Measurements from ENCODE around the gene COX7B2. TPM values are rescaled to one million over a fixed set of nuclear protein-coding genes. Genes with fewer than 3 reads are reported as not detected.

COX7B2 gene, protein sequence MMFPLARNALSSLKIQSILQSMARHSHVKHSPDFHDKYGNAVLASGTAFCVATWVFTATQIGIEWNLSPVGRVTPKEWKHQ
- 1 to 10 TPM in 1 of 2 donors, not detected in 1; 5.8 TPM for total RNA-seq

DNA sequence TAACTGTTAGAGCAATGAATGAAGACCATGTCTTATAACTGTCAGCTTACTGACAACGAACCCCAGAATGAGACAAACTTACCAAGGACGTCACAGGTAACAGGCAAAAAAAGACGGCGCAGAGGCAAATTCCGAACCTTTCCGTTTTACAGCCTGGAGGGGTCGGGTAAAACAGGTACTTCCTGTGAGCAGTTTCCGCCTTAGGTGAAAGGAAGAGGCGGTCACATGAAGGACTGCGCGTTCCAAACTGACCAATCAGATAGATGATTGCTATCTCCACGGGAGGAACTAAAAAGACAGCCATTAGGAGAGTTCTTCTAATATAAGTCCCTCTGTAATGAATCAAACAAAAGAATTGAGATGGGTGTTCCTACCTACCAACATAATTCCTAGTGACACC, at the start of gene COX7B2:
Gene COX7B2 (minus strand): TSS at position 168 of the 400 bp plus-strand sequence. CDS start 174,053 bp downstream, outside the sequence.
- H3K27ac ChIP-seq = no peak within 1 kb of the TSS
- no peaks in the 10 kb centered on the region for H3K27me3 ChIP-seq (replicated peaks; ENCODE audit: insufficient read depth)
- WGBS = 93% methylated on average over 12 of the region's 12 CpGs
- H3K4me1 ChIP-seq (replicated peaks) = no peaks in the 10 kb centered on the region
- TF ChIP-seq POLR2AphosphoS5 (IDR thresholded peaks at IDR 0.05) (no peak), POLR2A (IDR thresholded peaks at IDR 0.05) (no peak)
- TF ChIP-seq, protein P1, sequence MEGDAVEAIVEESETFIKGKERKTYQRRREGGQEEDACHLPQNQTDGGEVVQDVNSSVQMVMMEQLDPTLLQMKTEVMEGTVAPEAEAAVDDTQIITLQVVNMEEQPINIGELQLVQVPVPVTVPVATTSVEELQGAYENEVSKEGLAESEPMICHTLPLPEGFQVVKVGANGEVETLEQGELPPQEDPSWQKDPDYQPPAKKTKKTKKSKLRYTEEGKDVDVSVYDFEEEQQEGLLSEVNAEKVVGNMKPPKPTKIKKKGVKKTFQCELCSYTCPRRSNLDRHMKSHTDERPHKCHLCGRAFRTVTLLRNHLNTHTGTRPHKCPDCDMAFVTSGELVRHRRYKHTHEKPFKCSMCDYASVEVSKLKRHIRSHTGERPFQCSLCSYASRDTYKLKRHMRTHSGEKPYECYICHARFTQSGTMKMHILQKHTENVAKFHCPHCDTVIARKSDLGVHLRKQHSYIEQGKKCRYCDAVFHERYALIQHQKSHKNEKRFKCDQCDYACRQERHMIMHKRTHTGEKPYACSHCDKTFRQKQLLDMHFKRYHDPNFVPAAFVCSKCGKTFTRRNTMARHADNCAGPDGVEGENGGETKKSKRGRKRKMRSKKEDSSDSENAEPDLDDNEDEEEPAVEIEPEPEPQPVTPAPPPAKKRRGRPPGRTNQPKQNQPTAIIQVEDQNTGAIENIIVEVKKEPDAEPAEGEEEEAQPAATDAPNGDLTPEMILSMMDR (IDR thresholded peaks at IDR 0.05) = no peak
- DNase-seq (ENCODE audit: low spot score) = no peak
- no peak within 1 kb of the TSS for H3K4me3 ChIP-seq
- intact Hi-C loops (cut with DNase I) = no loop called here
- H3K9me3 ChIP-seq = no peaks in the 10 kb centered on the region
- no peaks in the 10 kb centered on the region for H3K36me3 ChIP-seq

- Histone ChIP-seq H3K36me3 (no peaks in the 10 kb centered on the region), H3K9me3 (no peaks in the 10 kb centered on the region), H3K27me3 (replicated peaks; ENCODE audit: insufficient read depth) (no peaks in the 10 kb centered on the region), H3K4me3 (no peak overlapping the region), H3K27ac (no peak overlapping the region), H3K4me1 (replicated peaks) (no peaks in the 10 kb centered on the region)
- no peak for DNase-seq (ENCODE audit: low spot score)
- TF ChIP-seq POLR2AphosphoS5 (IDR thresholded peaks at IDR 0.05) (no peak), POLR2A (IDR thresholded peaks at IDR 0.05) (no peak)
- TF ChIP-seq, protein P1 (IDR thresholded peaks at IDR 0.05) = no peak
- 54% methylated on average over 4 of the region's 4 CpGs for WGBS
- intact Hi-C loops (cut with DNase I) = no loop called here
These were observed 47.4 kb upstream of the COX7B2 start for GRCh38 chr4:46956451-46956850.

GRCh38 chr4:46955601-46956000, 46.6 kb upstream of the COX7B2 start:
- intact Hi-C loops (cut with DNase I) = no loop called here
- no peak overlapping the region for H3K27ac ChIP-seq
- H3K36me3 ChIP-seq = no peaks in the 10 kb centered on the region
- no peaks in the 10 kb centered on the region for H3K4me1 ChIP-seq (replicated peaks)
- TF ChIP-seq POLR2A (IDR thresholded peaks at IDR 0.05) (no peak), POLR2AphosphoS5 (IDR thresholded peaks at IDR 0.05) (no peak)
- TF ChIP-seq, protein P1 (IDR thresholded peaks at IDR 0.05) = no peak
- no peaks in the 10 kb centered on the region for H3K9me3 ChIP-seq
- no peaks in the 10 kb centered on the region for H3K27me3 ChIP-seq (replicated peaks; ENCODE audit: insufficient read depth)
- no peak overlapping the region for H3K4me3 ChIP-seq
- no peak for DNase-seq (ENCODE audit: low spot score)

- intact Hi-C loops (cut with DNase I) = no loop called here
- no peak overlapping the region for H3K27ac ChIP-seq
- H3K36me3 ChIP-seq = no peaks in the 10 kb centered on the region
- no peak overlapping the region for H3K4me3 ChIP-seq
- DNase-seq (ENCODE audit: low spot score) = no peak
- no peaks in the 10 kb centered on the region for H3K9me3 ChIP-seq
- no peaks in the 10 kb centered on the region for H3K27me3 ChIP-seq (replicated peaks; ENCODE audit: insufficient read depth)
- no peaks in the 10 kb centered on the region for H3K4me1 ChIP-seq (replicated peaks)
- TF ChIP-seq, protein P1 (IDR thresholded peaks at IDR 0.05) = no peak
- TF ChIP-seq POLR2AphosphoS5 (IDR thresholded peaks at IDR 0.05) = no peak
These were observed 45.6 kb upstream of the COX7B2 start for GRCh38 chr4:46954643-46955042.

DNA sequence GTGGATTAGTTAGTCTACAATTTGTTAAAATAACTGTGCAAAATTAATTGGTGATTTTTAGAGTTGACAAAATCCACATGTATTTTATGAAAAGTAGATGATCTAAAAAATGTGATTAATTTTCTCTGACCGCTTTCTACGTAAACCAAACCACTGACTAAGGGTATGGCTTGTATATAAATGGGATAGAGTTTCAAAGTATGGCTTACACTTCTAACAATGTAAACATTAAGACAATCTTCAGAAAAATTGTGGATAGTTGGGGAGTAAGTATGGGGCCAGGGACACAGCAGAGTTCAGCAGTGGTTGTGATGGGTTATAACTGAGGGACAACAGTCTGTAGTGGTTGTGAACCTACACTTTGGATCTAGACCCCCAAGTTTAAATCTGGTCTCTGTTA, 44.5 kb upstream of the COX7B2 start:
- no peaks in the 10 kb centered on the region for H3K27me3 ChIP-seq (replicated peaks; ENCODE audit: insufficient read depth)
- H3K27ac ChIP-seq = no peak overlapping the region
- TF ChIP-seq, protein P1 (IDR thresholded peaks at IDR 0.05) = no peak
- TF ChIP-seq POLR2AphosphoS5 (IDR thresholded peaks at IDR 0.05) = no peak
- TF ChIP-seq POLR2A (IDR thresholded peaks at IDR 0.05) = no peak
- DNase-seq (ENCODE audit: low spot score) = no peak
- H3K4me3 ChIP-seq = no peak overlapping the region
- 72% methylated on average over 2 of the region's 2 CpGs for WGBS
- no peaks in the 10 kb centered on the region for H3K9me3 ChIP-seq
- intact Hi-C loops (cut with DNase I) = no loop called here
- no peaks in the 10 kb centered on the region for H3K4me1 ChIP-seq (replicated peaks)
- no peaks in the 10 kb centered on the region for H3K36me3 ChIP-seq
